DOHH2 (cell line): ENCODE data around the gene KCNQ1OT1.

Experiments
- EZH2phosphoT487 ChIP-seq: fragments of 200-600 bp; sonication (generic); IDR thresholded peaks from 2 replicates; pipeline ENCODE4 v1.6.1; 2017; ENCODE audit warnings: borderline replicate concordance, mild to moderate bottlenecking, antibody characterized with exemption, low read length, moderate library complexity, mixed read lengths
- TF ChIP-seq, protein P1 (sequence below): fragments of 200-600 bp; sonication (generic); IDR thresholded peaks from one replicate; pipeline ENCODE4 v1.5.1; 2014; ENCODE audit warnings: antibody characterized with exemption, mild to moderate bottlenecking, low read depth, low read length; ENCODE audit not compliant: poor library complexity, severe bottlenecking

DNA sequence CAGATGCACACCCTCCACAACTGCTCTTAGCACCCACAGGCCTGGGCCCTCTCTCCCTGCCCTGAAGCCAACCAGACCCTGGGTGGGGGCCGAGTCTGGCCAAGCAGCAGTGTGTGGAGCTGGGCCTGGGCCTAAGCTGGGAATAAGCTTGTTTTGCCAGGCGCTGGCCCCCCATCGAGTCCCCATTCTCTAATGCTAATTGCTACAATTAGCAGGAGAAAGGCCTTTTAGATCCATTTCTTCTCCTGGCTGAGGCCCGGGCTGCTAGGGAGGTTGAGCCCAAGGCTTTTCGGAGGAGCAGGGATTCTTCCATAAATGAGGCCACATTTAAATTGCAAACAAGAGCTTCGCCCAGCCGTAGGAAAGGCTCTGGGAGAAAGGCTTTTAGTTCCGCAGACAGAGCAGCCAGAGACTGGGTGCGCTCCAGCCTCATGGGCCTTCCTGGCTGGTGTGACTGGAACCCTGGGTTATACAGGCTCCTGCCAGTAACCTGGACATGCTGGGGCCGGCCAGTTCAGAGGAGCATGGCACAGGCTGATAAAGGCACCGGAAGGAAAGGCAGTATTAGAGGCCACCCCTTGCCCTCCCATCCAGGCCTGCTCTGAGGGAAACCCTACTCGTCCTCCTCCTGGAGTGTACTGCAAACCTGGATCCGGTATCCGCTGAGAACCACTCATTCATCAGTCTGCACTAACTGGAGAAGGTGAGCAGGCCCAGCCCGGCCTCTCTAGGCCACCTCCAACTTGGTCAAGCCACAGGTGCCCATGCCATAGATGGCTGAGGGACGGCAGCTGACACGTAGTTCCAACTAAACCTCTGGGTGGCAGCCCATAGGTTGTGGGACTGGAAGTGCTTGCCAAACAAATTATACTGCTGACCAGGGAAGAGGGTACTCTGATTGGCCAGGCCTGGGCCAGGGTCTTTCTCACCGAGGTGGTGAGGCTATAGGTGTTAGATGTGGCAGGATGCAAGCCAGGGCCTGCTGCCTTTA lies 6.2 kb downstream of the KCNQ1OT1 start:
- TF ChIP-seq, protein P1, sequence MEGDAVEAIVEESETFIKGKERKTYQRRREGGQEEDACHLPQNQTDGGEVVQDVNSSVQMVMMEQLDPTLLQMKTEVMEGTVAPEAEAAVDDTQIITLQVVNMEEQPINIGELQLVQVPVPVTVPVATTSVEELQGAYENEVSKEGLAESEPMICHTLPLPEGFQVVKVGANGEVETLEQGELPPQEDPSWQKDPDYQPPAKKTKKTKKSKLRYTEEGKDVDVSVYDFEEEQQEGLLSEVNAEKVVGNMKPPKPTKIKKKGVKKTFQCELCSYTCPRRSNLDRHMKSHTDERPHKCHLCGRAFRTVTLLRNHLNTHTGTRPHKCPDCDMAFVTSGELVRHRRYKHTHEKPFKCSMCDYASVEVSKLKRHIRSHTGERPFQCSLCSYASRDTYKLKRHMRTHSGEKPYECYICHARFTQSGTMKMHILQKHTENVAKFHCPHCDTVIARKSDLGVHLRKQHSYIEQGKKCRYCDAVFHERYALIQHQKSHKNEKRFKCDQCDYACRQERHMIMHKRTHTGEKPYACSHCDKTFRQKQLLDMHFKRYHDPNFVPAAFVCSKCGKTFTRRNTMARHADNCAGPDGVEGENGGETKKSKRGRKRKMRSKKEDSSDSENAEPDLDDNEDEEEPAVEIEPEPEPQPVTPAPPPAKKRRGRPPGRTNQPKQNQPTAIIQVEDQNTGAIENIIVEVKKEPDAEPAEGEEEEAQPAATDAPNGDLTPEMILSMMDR = no peak
- no peak for TF ChIP-seq EZH2phosphoT487
